Endothelial cell of umbilical vein (primary cell): ENCODE results near the gene RSL1D1. TPM values are rescaled to one million over a fixed set of nuclear protein-coding genes. Genes with fewer than 3 reads are reported as not detected.

Experiments used
- BruUV-seq: library from RNA; stranded (reverse); fragments of 400-500 nt; replicated peaks from 2 replicates; lab custom pipeline; 2021; lab: Mats Ljungman, UMichigan
- CTCF ChIA-PET: fragments of 300-600, 350-600 bp; sonication (Branson Sonifier 250); formaldehyde crosslinking; loops from one replicate; lab custom pipeline; 2021; ENCODE audit warnings: antibody characterized with exemption, inconsistent platforms; lab: Charles Lee
- POLR2A ChIA-PET: fragments of 300-600, 350-600 bp; sonication (Branson Sonifier 250); formaldehyde crosslinking; loops from one replicate; lab custom pipeline; 2021; ENCODE audit warnings: antibody characterized with exemption, inconsistent platforms; lab: Charles Lee
- DNase-seq: peaks from one replicate; pipeline ENCODE4 v3.0.0-alpha.2; 2011; ENCODE audit warnings: low read depth, low spot score
- FAIRE-seq: peaks from 2 replicates; lab custom pipeline; 2011; peaks lifted over from hg19 to GRCh38; lab: Jason Lieb, UNC
- H2AFZ ChIP-seq: 2 replicates; pipeline ENCODE4 v1.6.0; 2012; ENCODE audit warnings: low read depth, low read length, control low read depth, inconsistent platforms
- H3K27ac ChIP-seq: 2 replicates; pipeline ENCODE4 v1.5.1; 2011; ENCODE audit warnings: low read depth, mild to moderate bottlenecking, control low read depth, low read length, moderate library complexity; ENCODE audit not compliant: insufficient read depth
- H3K27me3 ChIP-seq, 2 experiments: 2 replicates each; pipeline versions ENCODE4 v1.6.0 to v1.6.1; 2011; ENCODE audit warnings: low read length in 2 of 2, mixed read lengths in 1 of 2; ENCODE audit not compliant: control insufficient read depth in 2 of 2, insufficient read depth in 2 of 2
- H3K36me3 ChIP-seq, 2 experiments: 2 replicates in 1 of 2; 3 replicates in 1 of 2; pipeline ENCODE4 v1.5.1; 2011; ENCODE audit warnings: low read length in 2 of 2, mild to moderate bottlenecking in 1 of 2, moderate library complexity in 1 of 2; ENCODE audit not compliant: control insufficient read depth in 2 of 2, insufficient read depth in 2 of 2; ENCODE audit errors: extremely low read depth in 1 of 2
- H3K4me1 ChIP-seq: 3 replicates; pipeline ENCODE4 v1.5.1; 2011; ENCODE audit warnings: mild to moderate bottlenecking, low read length; ENCODE audit not compliant: control insufficient read depth, insufficient read depth; ENCODE audit errors: extremely low read depth
- H3K4me2 ChIP-seq: 2 replicates; pipeline ENCODE4 v1.6.1; 2011; ENCODE audit warnings: low read length, control low read depth, mixed read lengths; ENCODE audit not compliant: insufficient read depth
- H3K4me3 ChIP-seq, 3 experiments: fragments of 200-600 bp in 1 of 3; sonication (generic), shearing (Covaris generic) in 1 of 3; replicated peaks in 1 of 3; 2 replicates each; pipeline ENCODE4 v1.5.1; 2011 to 2016; ENCODE audit warnings: control low read depth in 3 of 3, low read length in 3 of 3, mild to moderate bottlenecking in 2 of 3, inconsistent platforms in 1 of 3, low read depth in 1 of 3, moderate library complexity in 1 of 3; ENCODE audit not compliant: insufficient read depth in 1 of 3
- H3K79me2 ChIP-seq: 2 replicates; pipeline ENCODE4 v1.6.0; 2012; ENCODE audit warnings: low read length, inconsistent platforms; ENCODE audit not compliant: control insufficient read depth, insufficient read depth
- H3K9ac ChIP-seq: replicated peaks from 2 replicates; pipeline ENCODE3; 2011; ENCODE audit warnings: low read length, control low read depth; ENCODE audit not compliant: insufficient read depth; ENCODE audit errors: extremely low read depth
- H3K9me1 ChIP-seq: replicated peaks from 3 replicates; pipeline ENCODE4 v1.6.0; 2011; ENCODE audit warnings: mild to moderate bottlenecking, low read length; ENCODE audit not compliant: control insufficient read depth, insufficient read depth; ENCODE audit errors: extremely low read depth
- H3K9me3 ChIP-seq: replicated peaks from 2 replicates; pipeline ENCODE4 v1.5.1; 2012; ENCODE audit warnings: low read length, inconsistent platforms; ENCODE audit not compliant: control insufficient read depth, insufficient read depth
- H4K20me1 ChIP-seq: replicated peaks from 2 replicates; pipeline ENCODE3; 2011; ENCODE audit warnings: mild to moderate bottlenecking, low read length; ENCODE audit not compliant: control insufficient read depth, insufficient read depth; ENCODE audit errors: extremely low read depth
- EZH2 ChIP-seq: IDR thresholded peaks from 2 replicates; pipeline ENCODE4 v1.6.1; 2012; ENCODE audit warnings: borderline replicate concordance, low read depth, mild to moderate bottlenecking, moderate library complexity, low read length, inconsistent platforms; ENCODE audit not compliant: severe bottlenecking
- FOS ChIP-seq: IDR thresholded peaks from 2 replicates; pipeline ENCODE4 v1.6.1; 2011; ENCODE audit warnings: mild to moderate bottlenecking, low read length, moderate library complexity, borderline replicate concordance; ENCODE audit not compliant: insufficient read depth
- GATA2 ChIP-seq: IDR thresholded peaks from 2 replicates; pipeline ENCODE4 v1.7.0; 2011; ENCODE audit warnings: low read depth, mild to moderate bottlenecking, moderate library complexity, mixed read lengths, low read length; ENCODE audit not compliant: insufficient read length, insufficient read depth
- JUN ChIP-seq: IDR thresholded peaks from 2 replicates; pipeline ENCODE4 v1.6.1; 2011; ENCODE audit warnings: borderline replicate concordance, low read depth; ENCODE audit not compliant: insufficient read length, insufficient read depth
- MAX ChIP-seq: IDR thresholded peaks from 2 replicates; pipeline ENCODE4 v1.6.1; 2011; ENCODE audit not compliant: insufficient read depth, insufficient read length
- MYC ChIP-seq: IDR thresholded peaks from one replicate; pipeline ENCODE4 v1.6.1; 2011; ENCODE audit warnings: mild to moderate bottlenecking, low read depth, low read length
- POLR2A ChIP-seq: IDR thresholded peaks from 2 replicates; pipeline ENCODE4 v1.6.1; 2012; ENCODE audit warnings: low read depth, mild to moderate bottlenecking, control low read depth, low read length
- POLR2AphosphoS5 ChIP-seq: IDR thresholded peaks from 2 replicates; pipeline ENCODE4 v1.6.1; 2012; ENCODE audit warnings: low read depth, mild to moderate bottlenecking, control low read depth, low read length, moderate library complexity; ENCODE audit not compliant: insufficient read depth
- dilution Hi-C: fragments of 300-500 bp; cut with MboI; formaldehyde crosslinking; loops from one replicate; pipeline ENCODE4 v1.15.0; 2019; ENCODE audit warnings: low sequenced_read_pairs; ENCODE audit not compliant: extremely low pct_ligation_motif_present
- intact Hi-C: fragments of 100-400 bp; cut with micrococcal nuclease; formaldehyde crosslinking; loops from one replicate; pipeline ENCODE4 v1.10.0; 2022
- polyA plus RNA-seq, 4 experiments: library from polyadenylated mRNA; depleted of rRNA in 3 of 4; stranded (reverse) in 3 of 4; unstranded in 1 of 4; fragments of >200 nt; gene quantifications; 2 replicates each; pipeline versions ENCODE4 v1.2.1 to v1.2.3, GENCODE V29; 2011 to 2012; ENCODE audit warnings: missing spikeins in 1 of 4
- total RNA-seq: library from RNA; stranded (reverse); gene quantifications from 2 replicates; pipeline ENCODE4 v1.2.3, GENCODE V29; 2021
- TF ChIP-seq, protein P1 (sequence below), 2 donors: IDR thresholded peaks; 1 replicate in 1 of 2; 2 replicates in 1 of 2; pipeline ENCODE4 v1.5.1; 2011; ENCODE audit warnings: low read length in 2 of 2, mild to moderate bottlenecking in 2 of 2, moderate library complexity in 2 of 2, control low read depth in 1 of 2, inconsistent platforms in 1 of 2, low read depth in 1 of 2; ENCODE audit not compliant: insufficient read depth in 1 of 2; ENCODE audit errors: extremely low read depth in 1 of 2

The RSL1D1 gene
- total and polyA plus RNA-seq, 2 donors (not counting 3 experiments of a cell fraction or from before 2014, with no cell fraction given): 17.0 to 132 TPM

DNA sequence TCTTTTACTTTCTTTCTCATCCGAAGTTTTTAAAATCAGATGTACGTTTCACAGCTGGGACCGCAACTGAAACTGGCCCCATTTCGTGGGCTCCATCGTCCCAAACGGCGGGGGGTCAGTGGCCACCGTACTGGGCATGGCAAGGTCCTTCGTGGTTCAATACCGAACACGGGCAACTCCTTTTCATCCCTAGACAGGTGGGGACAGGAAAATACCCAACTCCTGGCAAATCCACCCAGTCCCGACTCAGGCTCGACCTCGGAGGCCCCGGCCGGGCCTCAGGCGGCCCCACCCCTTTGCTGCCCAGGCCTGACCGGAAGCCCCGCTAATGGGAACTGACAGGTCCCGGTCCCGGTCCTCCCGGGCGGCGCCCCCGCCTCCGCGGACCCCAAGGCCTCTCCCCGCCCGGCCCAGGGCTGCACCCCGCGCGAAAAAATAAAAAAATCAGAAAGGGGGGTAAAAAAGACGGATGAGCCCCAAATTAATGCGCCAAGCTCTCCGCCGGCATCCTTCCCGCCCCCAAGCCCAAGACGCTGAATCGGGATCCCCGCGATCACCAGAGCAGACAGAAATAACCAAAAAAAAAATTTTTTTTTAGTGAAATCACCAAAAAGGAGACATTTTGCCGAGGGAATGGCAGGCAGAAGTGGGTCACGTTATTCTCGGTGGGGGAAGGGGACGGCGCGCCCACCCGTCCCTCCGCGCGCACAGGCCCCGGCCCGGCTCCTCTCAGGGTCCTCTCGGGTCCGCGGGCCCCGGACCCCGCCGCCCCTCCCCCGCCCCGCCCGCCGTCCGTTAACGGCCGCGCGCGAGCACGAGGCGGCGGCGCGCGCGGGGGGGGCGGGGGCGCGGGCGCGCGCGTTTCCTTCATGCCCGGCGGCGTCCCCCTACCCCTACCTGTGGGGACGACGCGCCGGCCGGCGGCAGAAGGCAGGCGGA lies 54.8 kb downstream of the RSL1D1 start:
- Histone ChIP-seq H3K4me1 (peaks cover 32% of the 10 kb centered on the region), H3K9ac (peak overlapping the region; percentile 97), H3K9me1 (no peaks in the 10 kb centered on the region), H3K79me2 (peaks cover 68% of the 10 kb centered on the region), H3K27me3 (no peaks in the 10 kb centered on the region), H4K20me1 (peaks cover 3% of the 10 kb centered on the region), H3K9me3 (no peaks in the 10 kb centered on the region), H3K36me3 (peaks cover 0 to 4% of the 10 kb centered on the region in 2 experiments), H2AFZ (no peak overlapping the region), H3K4me3 (peak overlapping the region; percentile 82 to 93 (median 93)), H3K4me2 (peak overlapping the region; percentile 61), H3K27ac (peak overlapping the region; percentile 87)
- no peak for TF ChIP-seq JUN
- no peak for TF ChIP-seq EZH2
- no peak for TF ChIP-seq FOS
- TF ChIP-seq, protein P1, sequence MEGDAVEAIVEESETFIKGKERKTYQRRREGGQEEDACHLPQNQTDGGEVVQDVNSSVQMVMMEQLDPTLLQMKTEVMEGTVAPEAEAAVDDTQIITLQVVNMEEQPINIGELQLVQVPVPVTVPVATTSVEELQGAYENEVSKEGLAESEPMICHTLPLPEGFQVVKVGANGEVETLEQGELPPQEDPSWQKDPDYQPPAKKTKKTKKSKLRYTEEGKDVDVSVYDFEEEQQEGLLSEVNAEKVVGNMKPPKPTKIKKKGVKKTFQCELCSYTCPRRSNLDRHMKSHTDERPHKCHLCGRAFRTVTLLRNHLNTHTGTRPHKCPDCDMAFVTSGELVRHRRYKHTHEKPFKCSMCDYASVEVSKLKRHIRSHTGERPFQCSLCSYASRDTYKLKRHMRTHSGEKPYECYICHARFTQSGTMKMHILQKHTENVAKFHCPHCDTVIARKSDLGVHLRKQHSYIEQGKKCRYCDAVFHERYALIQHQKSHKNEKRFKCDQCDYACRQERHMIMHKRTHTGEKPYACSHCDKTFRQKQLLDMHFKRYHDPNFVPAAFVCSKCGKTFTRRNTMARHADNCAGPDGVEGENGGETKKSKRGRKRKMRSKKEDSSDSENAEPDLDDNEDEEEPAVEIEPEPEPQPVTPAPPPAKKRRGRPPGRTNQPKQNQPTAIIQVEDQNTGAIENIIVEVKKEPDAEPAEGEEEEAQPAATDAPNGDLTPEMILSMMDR (IDR thresholded peaks at IDR 0.05; ENCODE audit: extremely low read depth in 1 of 2, insufficient read depth in 1 of 2, low read depth in 1 of 2, low read length in 2 of 2): no peak
- TF ChIP-seq POLR2AphosphoS5: no peak
- no peak for TF ChIP-seq GATA2
- TF ChIP-seq MAX: no peak
- no peak for TF ChIP-seq POLR2A
- TF ChIP-seq MYC: no peak
- intact Hi-C loops (loop anchor here (1.0 kb wide), 3 partner anchors 13 to 55 kb away; partner anchors contain the start of genes RSL1D1 and TXNDC11), dilution Hi-C loops (no loop called here)
- ChIA-PET CTCF (interaction anchor here (0.9 to 3.3 kb wide), 24 partner anchors 8 to 440 kb away, joined by 3 to 29 read pairs (median 5); partner anchors contain the start of genes GSPT1, RSL1D1 and TXNDC11), POLR2A (interaction anchor here (0.6 to 1.0 kb wide), 2 partner anchors 10 to 288 kb away, joined by 3 to 4 read pairs; no protein-coding TSS in a partner anchor)
- BruUV-seq: TSS peak; percentile 30
- FAIRE-seq (peak; percentile 76), DNase-seq (peak; percentile 60)
